ENCODE data around the gene B3GNT3.

B3GNT3 gene

GRCh38 chr19:17860993-17861360 lies 66.0 kb downstream of the B3GNT3 start:
- no peak for DNase-seq (ENCODE audit: low read depth)

GRCh38 chr19:17861542-17862402 lies 66.8 kb downstream of the B3GNT3 start:
- DNase-seq (ENCODE audit: low read depth) = no peak

- no peak for DNase-seq (ENCODE audit: low read depth)
These were observed 68.0 kb downstream of the B3GNT3 start for GRCh38 chr19:17862711-17863519.
